Measurements from ENCODE around the gene CYP4F12. TPM values are rescaled to one million over a fixed set of nuclear protein-coding genes. Genes with fewer than 3 reads are reported as not detected.

CYP4F12 gene
- total and polyA plus RNA-seq, 2 of the 8 experiments (the other 6 are each of a cell fraction or from before 2014, with no cell fraction given): not detected

DNA sequence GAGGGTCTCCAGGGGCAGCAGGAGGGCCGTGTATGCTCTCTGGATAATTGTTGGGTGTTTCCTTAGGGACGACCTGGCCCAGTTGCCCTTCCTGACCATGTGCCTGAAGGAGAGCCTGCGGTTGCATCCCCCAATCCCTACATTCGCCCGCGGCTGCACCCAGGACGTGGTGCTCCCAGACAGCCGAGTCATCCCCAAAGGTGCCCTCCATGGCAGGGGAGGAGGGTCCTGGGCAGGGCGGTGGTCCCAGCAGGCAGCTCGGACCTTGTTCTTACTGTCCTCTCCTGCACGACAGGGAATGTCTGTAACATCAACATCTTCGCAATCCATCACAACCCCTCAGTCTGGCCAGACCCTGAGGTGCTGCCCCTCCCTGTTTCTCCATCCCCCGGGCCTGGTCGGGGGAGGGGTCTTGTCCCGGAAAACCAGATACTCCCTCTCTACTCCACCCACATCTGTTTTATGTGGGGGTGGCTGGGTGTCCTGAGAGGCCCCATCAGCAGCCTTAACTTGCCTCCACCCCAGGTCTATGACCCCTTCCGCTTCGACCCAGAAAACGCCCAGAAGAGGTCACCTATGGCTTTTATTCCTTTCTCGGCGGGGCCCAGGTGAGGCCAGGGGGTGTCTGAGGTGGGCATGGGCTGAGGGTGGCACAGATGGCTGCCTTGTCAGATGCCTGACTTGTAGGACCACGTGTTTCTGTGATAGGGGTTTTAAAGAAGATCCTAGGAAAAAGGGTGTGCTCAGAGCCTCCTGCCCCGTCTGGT lies 44.5 kb upstream of the CYP4F12 start:
- Histone ChIP-seq H3K4me3 (ENCODE audit: extremely low read depth in 1 of 4, insufficient read depth in 2 of 4, low read depth in 3 of 4, low read length in 4 of 4) (no peak overlapping the region), H3K27ac (ENCODE audit: low read depth, low read length) (no peak overlapping the region), H3K56ac (replicated peaks; ENCODE audit: insufficient read length, low read depth, low read length) (no peak overlapping the region), H3K27me3 (replicated peaks in 1 of 4; ENCODE audit: control insufficient read depth in 3 of 4, extremely low read depth in 1 of 4, insufficient read depth in 3 of 4, low read length in 3 of 4) (no peaks in the 10 kb centered on the region), H3K9ac (replicated peaks in 1 of 4; ENCODE audit: extremely low read depth in 1 of 4, low read depth in 3 of 4, low read length in 3 of 4) (no peak overlapping the region), H3K4ac (replicated peaks; ENCODE audit: insufficient read length, low read depth, low read length) (no peak overlapping the region), H4K20me1 (replicated peaks in 1 of 2; ENCODE audit: control insufficient read depth in 1 of 2, insufficient read depth in 2 of 2, low read length in 2 of 2) (no peaks in the 10 kb centered on the region), H2BK120ac (replicated peaks; ENCODE audit: low read depth, low read length) (no peak overlapping the region), H2BK12ac (ENCODE audit: low read depth, low read length) (no peak overlapping the region), H3K23ac (ENCODE audit: insufficient read length) (no peak overlapping the region), H3K18ac (ENCODE audit: extremely low read depth, low read length) (no peak overlapping the region), H2BK5ac (ENCODE audit: low read depth, low read length) (no peak overlapping the region), H2BK15ac (ENCODE audit: low read length) (no peak overlapping the region), H4K5ac (ENCODE audit: insufficient read length, low read depth, low read length) (no peak overlapping the region), H2BK20ac (ENCODE audit: low read length) (no peak overlapping the region), H3K36me3 (ENCODE audit: control insufficient read depth in 2 of 4, insufficient read depth in 4 of 4, low read length in 3 of 4) (no peaks in the 10 kb centered on the region), H3K4me1 (replicated peaks in 1 of 4; ENCODE audit: control insufficient read depth in 3 of 4, insufficient read depth in 4 of 4, low read length in 3 of 4) (no peaks in the 10 kb centered on the region), H3K14ac (ENCODE audit: insufficient read length) (no peak overlapping the region), H3K79me1 (ENCODE audit: low read depth, low read length) (no peaks in the 10 kb centered on the region), H3K4me2 (ENCODE audit: insufficient read depth in 1 of 2, low read depth in 2 of 2, low read length in 2 of 2) (no peak overlapping the region), H2AK5ac (ENCODE audit: low read depth, low read length) (no peak overlapping the region), H4K91ac (replicated peaks; ENCODE audit: insufficient read length, low read length) (no peak overlapping the region), H3K9me3 (ENCODE audit: insufficient read depth in 2 of 2, low read depth in 1 of 2, low read length in 1 of 2) (peaks cover 39 to 49% of the 10 kb centered on the region in 2 experiments), H3K79me2 (ENCODE audit: control insufficient read depth in 1 of 2, insufficient read depth in 2 of 2, low read length in 2 of 2) (no peaks in the 10 kb centered on the region), H2AFZ (ENCODE audit: low read length) (no peak overlapping the region), H3K23me2 (ENCODE audit: low read depth, low read length) (no peaks in the 10 kb centered on the region), H4K8ac (ENCODE audit: extremely low read depth, insufficient read depth, low read length) (no peak overlapping the region)
- no peak for DNase-seq (ENCODE audit: low read depth in 1 of 2, low spot score in 2 of 2)
- 85% methylated on average over 19 of the region's 22 CpGs; no CpG with 5 or more reads in 1 of the 2 experiments for WGBS, 2 experiments (ENCODE audit: extremely low coverage in 1 of 2, insufficient coverage in 1 of 2, insufficient read length in 1 of 2, insufficient replicate concordance in 2 of 2, low coverage in 1 of 2, low lambda C conversion rate in 2 of 2, missing lambda C conversion rate in 1 of 2)
- ChIA-PET CTCF (ENCODE audit: partially characterized antibody) (no interaction called here), POLR2A (ENCODE audit: partially characterized antibody) (no interaction called here)
- no peak for FAIRE-seq
- TF ChIP-seq BRCA1 (IDR thresholded peaks at IDR 0.05; ENCODE audit: low read depth, low read length): no peak
- no peak for TF ChIP-seq KDM4A (IDR thresholded peaks at IDR 0.05; ENCODE audit: low read depth, low read length, severe bottlenecking)
- TF ChIP-seq RBBP5 (IDR thresholded peaks at IDR 0.05; ENCODE audit: borderline replicate concordance, low read depth, low read length): no peak
- TF ChIP-seq GABPA (IDR thresholded peaks at IDR 0.05; ENCODE audit: borderline replicate concordance, insufficient read depth, low read length): no peak
- TF ChIP-seq JUN (IDR thresholded peaks at IDR 0.05; ENCODE audit: low read depth, low read length): no peak
- no peak for TF ChIP-seq TEAD4 (IDR thresholded peaks at IDR 0.05; ENCODE audit: low read depth, low read length)
- TF ChIP-seq RXRA (IDR thresholded peaks at IDR 0.05; ENCODE audit: insufficient read depth, low read depth, low read length): no peak
- TF ChIP-seq EZH2 (IDR thresholded peaks at IDR 0.05; ENCODE audit: low read depth, low read length, severe bottlenecking): no peak
- TF ChIP-seq SP2 (IDR thresholded peaks at IDR 0.05; ENCODE audit: low read length): no peak
- no peak for TF ChIP-seq MAFK (IDR thresholded peaks at IDR 0.05; ENCODE audit: low read depth, low read length)
- no peak for TF ChIP-seq POLR2A (IDR thresholded peaks at IDR 0.05; ENCODE audit: control extremely low read depth in 1 of 2, low read depth in 2 of 2, low read length in 2 of 2)
- no peak for TF ChIP-seq POLR2AphosphoS5 (IDR thresholded peaks at IDR 0.05; ENCODE audit: low read depth, low read length)
- no peak for TF ChIP-seq TCF12 (IDR thresholded peaks at IDR 0.05; ENCODE audit: low read depth, low read length)
- TF ChIP-seq BACH1 (IDR thresholded peaks at IDR 0.05; ENCODE audit: low read length): no peak
- no peak for TF ChIP-seq KDM1A (IDR thresholded peaks at IDR 0.05; ENCODE audit: borderline replicate concordance, low read length)
